Measurements from ENCODE around the gene RNF175. TPM values are rescaled to one million over a fixed set of nuclear protein-coding genes. Genes with fewer than 3 reads are reported as not detected.

Gene RNF175
- total and polyA plus RNA-seq, 4 donors = 0.15 to 1.8 (median 0.16) TPM

- no peak for DNase-seq
- peaks cover 0 to 4% (median 0%) of the 10 kb centered on the region in 4 donors for H3K9me3 ChIP-seq (ENCODE audit: control insufficient read depth in 4 of 4, insufficient read depth in 3 of 4, low read length in 3 of 4)
- no peak overlapping the region for H3K9ac ChIP-seq (ENCODE audit: insufficient read depth in 1 of 2, low read length in 2 of 2)
These were observed 46.2 kb upstream of the RNF175 start for GRCh38 chr4:153806073-153806472.

GRCh38 chr4:153804722-153805121 lies 44.9 kb upstream of the RNF175 start:
- peak; percentile 73 to 93 (median 87) for DNase-seq
- no peak for ATAC-seq (ENCODE audit: insufficient read depth, low FRiP score)

More at GRCh38 chr4:153806073-153806472, 46.2 kb upstream of the RNF175 start:
- Histone ChIP-seq H3K27ac (ENCODE audit: low read depth in 1 of 2, low read length in 1 of 2) (no peak overlapping the region), H3K27me3 (ENCODE audit: control insufficient read depth in 3 of 3, insufficient read depth in 3 of 3, low read length in 2 of 3) (no peaks in the 10 kb centered on the region), H3K4me1 (ENCODE audit: control insufficient read depth in 5 of 5, insufficient read depth in 5 of 5, low read length in 5 of 5) (peaks cover 0 to 9% (median 3%) of the 10 kb centered on the region in 5 donors), H3K4me3 (no peak overlapping the region), H3K36me3 (ENCODE audit: control insufficient read depth in 4 of 4, insufficient read depth in 4 of 4, low read length in 4 of 4) (no peaks in the 10 kb centered on the region)
- WGBS, 2 donors = 95% methylated on average over 30 of the region's 30 CpGs
- TF ChIP-seq CTCF (IDR thresholded peaks at IDR 0.05; ENCODE audit: control extremely low read depth, extremely low read depth) = no peak
- ATAC-seq (ENCODE audit: insufficient read depth, low FRiP score) = no peak

GRCh38 chr4:153799694-153800074 lies 39.9 kb upstream of the RNF175 start:
- TF ChIP-seq CTCF (IDR thresholded peaks at IDR 0.05; ENCODE audit: control extremely low read depth, extremely low read depth) = no peak
- 46 to 57% methylated on average over 2 of the region's 2 CpGs for WGBS, 2 donors
- H3K4me3 ChIP-seq = no peak overlapping the region
- ATAC-seq (ENCODE audit: insufficient read depth, low FRiP score) = no peak
- no peak for DNase-seq
- H3K9ac ChIP-seq (ENCODE audit: insufficient read depth in 1 of 2, low read length in 2 of 2) = no peak overlapping the region
- no peak overlapping the region for H3K27ac ChIP-seq (ENCODE audit: low read depth in 1 of 2, low read length in 1 of 2)
- peaks cover 0 to 6% (median 0%) of the 10 kb centered on the region in 3 donors for H3K27me3 ChIP-seq (ENCODE audit: control insufficient read depth in 3 of 3, insufficient read depth in 3 of 3, low read length in 2 of 3)
- H3K36me3 ChIP-seq (ENCODE audit: control insufficient read depth in 4 of 4, insufficient read depth in 4 of 4, low read length in 4 of 4) = no peaks in the 10 kb centered on the region
- H3K9me3 ChIP-seq (ENCODE audit: control insufficient read depth in 4 of 4, insufficient read depth in 3 of 4, low read length in 3 of 4) = no peaks in the 10 kb centered on the region
- peaks cover 0 to 8% (median 0%) of the 10 kb centered on the region in 5 donors for H3K4me1 ChIP-seq (ENCODE audit: control insufficient read depth in 5 of 5, insufficient read depth in 5 of 5, low read length in 5 of 5)

More at GRCh38 chr4:153804722-153805121, 44.9 kb upstream of the RNF175 start:
- Histone ChIP-seq H3K27me3 (ENCODE audit: control insufficient read depth in 3 of 3, insufficient read depth in 3 of 3, low read length in 2 of 3) (no peaks in the 10 kb centered on the region), H3K27ac (ENCODE audit: low read depth in 1 of 2, low read length in 1 of 2) (no peak overlapping the region), H3K9me3 (ENCODE audit: control insufficient read depth in 4 of 4, insufficient read depth in 3 of 4, low read length in 3 of 4) (peaks cover 0 to 4% (median 0%) of the 10 kb centered on the region in 4 donors), H3K36me3 (ENCODE audit: control insufficient read depth in 4 of 4, insufficient read depth in 4 of 4, low read length in 4 of 4) (no peaks in the 10 kb centered on the region), H3K4me1 (ENCODE audit: control insufficient read depth in 5 of 5, insufficient read depth in 5 of 5, low read length in 5 of 5) (peaks cover 0 to 10% (median 3%) of the 10 kb centered on the region in 5 donors), H3K4me3 (no peak overlapping the region), H3K9ac (ENCODE audit: insufficient read depth in 1 of 2, low read length in 2 of 2) (no peak overlapping the region)
- WGBS, 2 donors = 33 to 35% methylated on average over 3 of the region's 3 CpGs
- no peak for TF ChIP-seq CTCF (IDR thresholded peaks at IDR 0.05; ENCODE audit: control extremely low read depth, extremely low read depth)
